T-helper 1 cell (primary cell): Measurements from ENCODE around the gene AOPEP.

Experiments
- DNase-seq, 5 donors: peaks; one replicate each; pipeline ENCODE4 v3.0.0-alpha.2; 2012 to 2020

Gene AOPEP

DNA sequence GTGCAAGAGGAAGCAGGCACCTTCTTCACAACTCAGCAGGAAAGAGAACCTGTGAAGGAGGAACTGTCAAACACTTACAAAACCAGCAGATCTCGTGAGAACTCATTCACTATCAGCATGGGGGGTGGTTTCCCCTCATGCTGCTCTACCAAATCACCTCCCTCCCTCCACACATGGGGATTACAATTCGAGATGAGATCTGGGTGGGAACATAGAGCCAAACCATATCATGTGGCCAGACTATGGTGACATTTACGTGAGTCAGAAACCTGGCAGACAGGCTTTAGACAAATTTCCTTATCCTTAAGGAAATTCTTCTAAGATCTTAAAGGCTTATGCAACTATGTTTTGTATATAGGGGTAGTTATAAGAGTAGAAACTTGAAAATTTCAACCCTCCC is 8.7 kb upstream of the AOPEP start:
- no peak for DNase-seq

GRCh38 chr9:94718936-94719335 is 7.6 kb upstream of the AOPEP start:
- no peak for DNase-seq

DNA sequence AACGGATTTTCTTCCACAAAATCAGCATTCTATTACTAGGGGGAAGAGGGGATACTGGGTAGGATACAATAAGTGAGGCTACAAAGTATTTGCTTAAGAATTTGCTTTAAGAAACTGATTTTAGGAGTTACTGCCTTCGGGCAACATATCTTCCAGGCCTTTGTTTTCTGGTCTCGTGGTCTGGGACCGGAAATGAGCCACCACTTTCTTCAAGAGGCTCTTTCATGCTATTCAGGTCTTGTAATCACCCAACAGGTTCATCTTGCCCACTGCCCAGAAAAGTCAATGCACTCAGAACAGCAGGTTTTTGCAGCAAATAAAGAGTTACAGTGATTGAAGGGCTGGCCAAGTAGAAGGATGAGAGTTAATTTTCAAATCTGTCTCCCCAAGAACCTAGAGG is 6.6 kb upstream of the AOPEP start:
- no peak for DNase-seq

DNA sequence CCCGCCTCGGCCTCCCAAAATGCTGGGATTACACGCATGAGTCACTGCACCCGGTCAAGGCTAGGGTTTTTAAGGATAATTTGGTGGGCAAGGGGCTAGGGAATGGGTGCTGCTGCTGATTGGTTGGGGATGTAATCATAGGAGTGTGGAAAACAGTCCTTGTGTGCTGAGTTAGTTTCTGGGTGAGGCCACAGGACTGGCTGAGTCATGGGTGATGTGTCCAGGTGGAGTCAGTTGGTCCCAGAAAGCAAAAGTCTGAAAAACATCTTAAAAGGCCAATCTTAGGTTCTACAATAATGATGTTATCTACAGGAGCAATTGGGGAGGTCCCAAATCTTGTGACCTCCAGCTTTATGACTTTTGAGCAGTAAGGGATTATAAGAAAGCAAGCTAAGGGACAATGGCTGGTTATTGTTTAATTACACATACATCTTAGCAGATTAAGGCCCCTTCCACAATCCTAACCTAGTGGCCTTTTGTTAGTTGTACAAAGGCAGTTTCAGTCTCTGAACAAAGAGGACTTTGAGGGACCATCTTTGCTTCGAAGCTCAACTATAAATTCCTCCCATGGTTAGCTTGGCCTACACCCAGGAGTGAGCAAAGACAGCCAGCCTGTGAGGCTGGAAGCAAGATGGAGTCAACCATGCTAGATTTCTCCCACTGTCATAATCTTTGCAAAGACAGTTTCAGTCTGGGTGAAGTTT is 5.5 kb upstream of the AOPEP start:
- no peak for DNase-seq

GRCh38 chr9:94721754-94722153 is 4.7 kb upstream of the AOPEP start:
- no peak for DNase-seq

GRCh38 chr9:94725293-94725692 is 1.2 kb upstream of the AOPEP start:
- no peak for DNase-seq

DNA sequence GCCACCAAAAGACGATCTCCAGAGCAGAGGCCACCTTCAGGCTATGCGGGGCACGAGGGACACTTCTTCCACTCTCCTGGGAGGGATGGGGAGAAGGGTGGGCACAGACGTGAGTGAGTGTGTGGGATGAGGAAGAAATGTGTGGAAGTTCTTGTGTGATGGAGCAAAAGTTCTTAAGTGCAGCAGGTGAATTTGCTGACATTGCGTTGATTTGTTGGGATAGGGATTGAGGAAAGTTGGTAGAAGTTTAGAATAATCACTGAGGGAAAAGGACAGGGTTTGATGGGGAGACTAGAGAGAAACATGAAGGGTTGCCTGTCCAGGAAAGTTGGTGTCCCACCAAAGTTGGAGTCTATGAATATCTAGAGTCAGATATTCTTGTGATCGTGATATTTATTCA is 2.2 kb downstream of the AOPEP start:
- DNase-seq, result no peak

- no peak for DNase-seq
Observed at GRCh38 chr9:94729199-94729598, 2.7 kb downstream of the AOPEP start.

DNA sequence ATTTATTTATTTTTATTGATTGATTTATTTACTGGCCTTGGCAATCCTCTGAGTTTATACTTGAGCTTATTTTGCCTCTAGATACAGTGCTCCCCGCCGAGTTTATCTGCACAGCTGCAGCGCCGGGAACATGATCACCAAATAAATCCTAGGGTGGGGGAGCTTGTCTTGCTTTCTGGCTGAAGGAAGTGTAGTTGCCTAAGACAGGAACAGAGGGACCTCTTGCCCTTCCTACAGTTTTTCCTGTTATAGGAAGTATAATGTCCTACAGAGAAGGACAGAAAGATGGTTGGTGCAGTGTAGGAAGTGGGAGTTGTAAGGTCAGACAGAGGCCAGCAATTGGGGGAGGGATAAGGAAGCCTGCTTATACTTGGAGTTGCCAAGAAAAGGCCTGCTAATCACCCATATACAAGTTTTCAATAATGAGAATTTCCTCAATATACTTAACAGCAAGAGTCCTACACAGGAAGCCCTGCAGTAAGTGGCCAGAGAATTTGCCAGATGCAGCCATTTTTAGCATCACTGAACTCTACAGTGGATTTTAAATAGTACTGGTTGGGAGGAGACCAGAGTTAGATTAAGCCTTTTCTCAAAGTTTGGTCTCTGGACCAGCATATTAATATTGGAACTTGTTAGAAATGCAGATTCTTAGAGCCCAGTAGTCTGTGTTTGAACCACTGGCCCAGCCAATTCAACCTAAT is 7.7 kb downstream of the AOPEP start:
- DNase-seq, result no peak

DNA sequence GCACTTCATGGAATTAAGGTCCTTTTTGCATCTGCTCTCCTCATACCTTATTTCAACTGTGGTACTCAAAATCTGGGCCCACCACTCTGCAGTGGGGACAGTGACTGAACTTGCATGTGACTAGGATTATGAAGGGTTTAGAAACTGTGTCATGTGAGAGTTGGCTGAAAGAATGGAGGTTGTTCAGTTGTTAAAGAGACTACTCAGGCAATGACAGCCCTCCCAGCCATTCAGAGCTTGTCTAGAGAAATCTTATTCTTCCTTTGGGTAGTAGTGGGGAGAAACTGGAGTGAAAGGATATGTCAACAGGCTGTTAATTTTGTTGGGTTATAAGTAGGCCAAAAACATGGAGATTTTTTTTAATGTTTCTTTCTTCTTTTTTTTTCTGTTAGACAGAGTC is 10.3 kb downstream of the AOPEP start:
- no peak for DNase-seq

DNA sequence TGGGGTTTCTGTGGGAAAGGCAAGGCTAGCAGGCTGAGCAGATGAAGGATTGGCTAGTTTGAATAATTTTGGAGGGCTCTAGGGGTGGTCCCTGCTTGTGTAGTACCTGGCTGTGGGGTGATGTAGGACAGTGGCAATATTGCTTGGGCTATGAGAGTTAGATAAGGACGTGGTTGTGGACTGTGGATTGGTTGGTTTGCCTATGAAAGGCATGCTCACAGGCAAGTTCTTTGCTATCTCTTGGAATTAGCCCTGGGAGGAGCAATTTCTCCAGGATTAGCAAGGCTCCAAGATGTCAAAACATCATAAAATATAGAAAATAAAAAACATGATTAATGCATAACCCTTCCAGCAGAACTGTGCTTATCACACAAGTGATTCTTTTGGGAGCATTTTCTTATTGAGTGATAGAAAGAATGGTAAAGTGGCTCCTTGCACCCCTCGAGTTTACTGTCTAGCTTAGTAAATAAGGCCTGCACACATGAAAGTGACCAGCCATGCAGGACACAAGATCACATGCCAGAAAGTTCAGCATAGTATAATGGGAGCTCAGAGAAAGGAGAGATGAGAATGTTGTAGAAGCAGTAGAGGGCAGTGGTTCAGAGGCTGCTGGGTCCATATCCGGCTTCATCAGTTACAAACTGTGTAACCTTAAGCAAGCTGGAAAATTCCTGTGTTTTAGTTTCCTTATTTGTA is 13.8 kb downstream of the AOPEP start:
- no peak for DNase-seq

DNA sequence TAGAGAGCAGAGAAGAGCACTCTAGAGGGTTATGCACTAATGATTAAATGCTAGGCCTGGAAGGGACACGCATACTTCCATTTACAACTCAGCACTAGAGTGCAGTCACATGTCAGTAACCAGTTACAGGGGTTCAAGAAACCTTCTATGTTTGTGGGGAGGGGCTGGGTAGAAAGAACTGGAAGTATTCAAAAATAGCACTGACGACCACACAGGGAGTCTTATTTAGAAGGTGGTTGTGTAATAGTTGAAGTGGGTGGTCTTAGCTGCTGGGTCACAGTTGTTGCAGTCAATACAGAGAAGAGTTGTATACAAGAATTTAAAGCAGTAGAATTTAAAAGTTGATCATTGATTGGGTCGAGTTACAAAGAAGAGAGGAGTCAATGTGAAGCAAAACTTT is 15.4 kb downstream of the AOPEP start:
- no peak for DNase-seq

DNA sequence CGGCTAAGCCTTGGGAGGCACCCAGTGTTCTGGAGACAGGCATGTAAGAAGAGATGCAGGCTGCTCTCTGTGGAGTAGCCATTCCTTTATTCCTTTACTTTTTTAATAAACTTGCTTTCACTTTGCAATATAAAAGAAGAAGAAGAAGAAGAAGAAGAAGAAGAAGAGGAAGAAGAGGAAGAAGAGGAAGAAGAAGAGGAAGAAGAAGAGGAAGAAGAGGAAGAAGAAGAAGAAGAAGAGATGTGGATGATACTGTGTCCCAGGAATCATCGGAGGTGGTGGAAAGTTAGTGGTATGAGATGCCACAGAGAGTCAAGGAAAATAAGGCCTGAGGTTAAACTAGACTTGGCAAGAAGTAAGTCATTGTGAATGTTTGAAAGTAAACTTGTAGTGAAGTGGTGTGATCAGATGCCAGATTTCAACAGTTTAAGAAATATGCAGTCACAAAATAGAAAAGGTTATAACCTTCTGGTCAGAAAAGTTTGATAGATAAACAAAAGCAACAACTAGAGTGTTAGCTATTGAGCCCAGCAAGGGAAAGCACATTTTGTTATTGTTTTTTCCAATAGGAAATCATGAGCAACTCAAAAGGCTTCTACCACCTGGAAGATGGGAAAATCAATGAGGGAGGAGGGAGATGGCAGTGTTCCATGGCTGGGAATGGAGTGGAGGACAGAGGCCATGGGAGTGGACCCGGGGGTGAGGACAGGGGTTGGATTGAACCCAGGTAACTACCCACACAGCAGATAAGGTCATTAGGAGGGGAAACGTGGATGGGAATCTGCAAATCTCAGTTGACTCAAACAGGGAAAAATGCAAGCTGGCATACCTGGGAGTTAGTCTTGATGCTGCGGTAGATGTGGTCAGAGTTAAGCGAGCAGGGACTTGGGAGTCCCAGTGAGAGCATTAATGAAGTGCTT is 16.8 kb downstream of the AOPEP start:
- no peak for DNase-seq

- DNase-seq, result no peak
Observed at GRCh38 chr9:94745806-94746540, 19.5 kb downstream of the AOPEP start.

GRCh38 chr9:94746541-94747370 is 20.3 kb downstream of the AOPEP start:
- no peak for DNase-seq

DNA sequence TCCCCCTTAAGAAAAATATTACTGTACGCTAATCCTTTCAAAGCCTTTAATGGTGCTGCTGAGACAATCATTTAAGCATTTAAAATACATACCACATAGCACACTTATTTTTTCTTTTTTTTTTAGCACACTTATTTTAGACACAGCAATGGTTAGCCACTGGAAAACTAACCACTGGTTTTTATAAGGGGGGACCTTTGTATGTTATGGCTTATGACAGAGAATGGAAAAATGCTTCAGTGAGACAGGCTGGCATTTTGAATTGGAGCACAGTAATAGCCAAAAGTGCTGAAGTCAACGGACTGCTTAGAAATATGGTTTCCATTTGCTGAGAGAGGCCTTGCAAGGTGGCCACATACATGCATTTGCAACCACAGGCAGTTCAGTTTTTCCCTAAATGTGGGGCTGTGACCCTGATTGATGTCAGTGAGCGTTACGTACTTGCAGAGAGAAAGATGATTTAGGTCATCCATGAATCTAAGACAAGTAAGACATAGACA is 28.5 kb downstream of the AOPEP start:
- DNase-seq, result no peak

- DNase-seq, result no peak
Observed at GRCh38 chr9:94757158-94757557, 30.7 kb downstream of the AOPEP start.

DNA sequence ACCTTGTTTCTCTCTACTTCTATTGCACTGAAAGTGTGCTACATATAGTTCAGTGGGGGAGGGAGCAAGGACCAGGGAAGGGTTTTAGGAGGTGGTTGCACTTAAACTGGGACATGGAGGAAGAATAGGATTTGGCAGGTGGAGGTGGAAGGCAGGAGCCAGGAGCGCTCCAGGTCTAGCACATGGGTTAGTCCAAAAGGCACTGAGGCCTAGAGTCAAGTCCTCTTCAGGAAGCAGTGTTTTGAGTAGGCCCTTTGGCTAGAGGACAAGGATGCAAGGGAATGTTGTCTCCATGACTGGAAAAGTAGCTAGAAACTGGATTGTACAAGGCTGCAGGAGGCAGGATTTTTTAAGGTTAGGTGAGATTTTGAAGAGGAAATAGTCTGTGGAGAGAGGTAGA is 31.5 kb downstream of the AOPEP start:
- DNase-seq, result no peak

DNA sequence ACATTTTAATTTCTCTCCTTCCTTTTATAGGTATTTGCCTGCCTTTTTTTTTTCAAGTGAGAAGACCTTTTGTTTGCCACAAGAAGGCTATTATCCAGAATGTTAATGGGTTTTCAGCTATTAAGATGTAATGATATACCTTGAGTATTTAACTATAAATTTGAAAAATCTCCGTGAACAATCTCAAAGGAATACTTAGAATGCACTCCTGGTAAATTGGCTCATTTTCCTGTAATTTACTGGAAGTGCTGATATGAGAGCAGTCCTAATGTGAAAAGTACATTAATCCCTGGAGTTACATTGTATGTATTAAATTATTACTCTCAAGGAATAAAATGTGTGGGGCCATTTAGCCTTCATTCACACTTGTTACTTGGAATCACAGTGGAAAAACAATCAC is 32.4 kb downstream of the AOPEP start:
- no peak for DNase-seq

DNA sequence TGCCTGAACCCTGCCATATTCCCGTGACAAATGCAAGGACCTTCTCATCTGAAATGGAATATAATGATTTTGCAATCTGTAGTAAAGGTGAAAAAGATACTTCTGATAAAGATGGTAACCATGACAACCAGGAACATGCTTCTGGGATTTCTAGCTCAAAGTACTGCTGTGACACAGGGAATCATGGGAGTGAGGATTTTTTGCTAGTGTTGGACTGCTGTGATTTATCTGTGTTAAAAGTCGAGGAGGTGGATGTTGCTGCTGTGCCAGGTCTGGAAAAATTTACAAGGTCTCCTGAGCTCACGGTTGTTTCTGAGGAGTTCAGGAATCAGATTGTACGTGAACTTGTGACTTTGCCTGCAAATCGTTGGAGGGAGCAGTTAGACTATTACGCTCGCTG is 33.5 kb downstream of the AOPEP start:
- no peak for DNase-seq

GRCh38 chr9:94760660-94761059 is 34.2 kb downstream of the AOPEP start:
- DNase-seq, result no peak
